Measurements from ENCODE around the gene SLC12A4.

DNA sequence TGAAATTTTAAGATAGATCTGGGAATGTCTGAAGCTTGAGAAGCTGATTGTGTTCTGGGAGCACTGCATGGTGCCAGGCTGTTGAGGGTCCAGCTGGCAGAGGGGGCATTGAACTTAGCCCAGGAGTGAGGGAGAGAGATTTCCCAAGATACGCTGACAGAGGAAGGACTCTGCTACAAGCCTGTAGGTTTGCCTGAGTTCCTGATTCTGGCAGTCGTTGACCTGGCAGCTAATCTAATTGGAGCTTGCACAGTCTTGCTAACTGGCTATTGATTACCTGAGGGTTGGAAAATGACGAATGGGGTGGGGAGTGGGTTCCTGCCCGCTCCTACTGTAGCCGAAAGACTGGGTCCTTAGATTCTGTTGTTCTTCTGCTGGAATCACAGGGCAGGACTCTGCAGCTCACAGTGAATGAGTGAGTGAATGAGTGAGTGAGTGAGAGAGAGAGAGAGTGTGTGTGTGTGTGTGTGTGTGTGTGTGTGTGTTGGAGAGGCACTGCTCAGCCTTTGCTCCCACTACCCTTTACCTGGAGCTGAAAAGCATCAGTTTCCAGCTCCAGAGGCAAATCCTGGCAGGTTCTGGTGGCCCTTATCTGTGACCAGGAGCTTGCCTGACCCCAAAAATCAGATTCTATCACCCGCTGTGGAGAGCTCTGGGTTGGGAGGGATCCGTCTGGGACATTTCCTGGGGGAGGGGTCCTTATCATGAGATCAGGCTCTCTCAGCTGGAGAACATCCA, 53.5 kb downstream of the SLC12A4 start:
- no peak for TF ChIP-seq POLR2A (IDR thresholded peaks at IDR 0.05)
- TF ChIP-seq, protein P1, sequence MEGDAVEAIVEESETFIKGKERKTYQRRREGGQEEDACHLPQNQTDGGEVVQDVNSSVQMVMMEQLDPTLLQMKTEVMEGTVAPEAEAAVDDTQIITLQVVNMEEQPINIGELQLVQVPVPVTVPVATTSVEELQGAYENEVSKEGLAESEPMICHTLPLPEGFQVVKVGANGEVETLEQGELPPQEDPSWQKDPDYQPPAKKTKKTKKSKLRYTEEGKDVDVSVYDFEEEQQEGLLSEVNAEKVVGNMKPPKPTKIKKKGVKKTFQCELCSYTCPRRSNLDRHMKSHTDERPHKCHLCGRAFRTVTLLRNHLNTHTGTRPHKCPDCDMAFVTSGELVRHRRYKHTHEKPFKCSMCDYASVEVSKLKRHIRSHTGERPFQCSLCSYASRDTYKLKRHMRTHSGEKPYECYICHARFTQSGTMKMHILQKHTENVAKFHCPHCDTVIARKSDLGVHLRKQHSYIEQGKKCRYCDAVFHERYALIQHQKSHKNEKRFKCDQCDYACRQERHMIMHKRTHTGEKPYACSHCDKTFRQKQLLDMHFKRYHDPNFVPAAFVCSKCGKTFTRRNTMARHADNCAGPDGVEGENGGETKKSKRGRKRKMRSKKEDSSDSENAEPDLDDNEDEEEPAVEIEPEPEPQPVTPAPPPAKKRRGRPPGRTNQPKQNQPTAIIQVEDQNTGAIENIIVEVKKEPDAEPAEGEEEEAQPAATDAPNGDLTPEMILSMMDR (IDR thresholded peaks at IDR 0.05): no peak
